ENCODE results near the gene ACTL6B. TPM values are rescaled to one million over a fixed set of nuclear protein-coding genes. Genes with fewer than 3 reads are reported as not detected.

ACTL6B gene
- total and polyA plus RNA-seq, 2 of the 13 experiments (the other 11 are each of a cell fraction or from before 2014, with no cell fraction given) = not detected

DNA sequence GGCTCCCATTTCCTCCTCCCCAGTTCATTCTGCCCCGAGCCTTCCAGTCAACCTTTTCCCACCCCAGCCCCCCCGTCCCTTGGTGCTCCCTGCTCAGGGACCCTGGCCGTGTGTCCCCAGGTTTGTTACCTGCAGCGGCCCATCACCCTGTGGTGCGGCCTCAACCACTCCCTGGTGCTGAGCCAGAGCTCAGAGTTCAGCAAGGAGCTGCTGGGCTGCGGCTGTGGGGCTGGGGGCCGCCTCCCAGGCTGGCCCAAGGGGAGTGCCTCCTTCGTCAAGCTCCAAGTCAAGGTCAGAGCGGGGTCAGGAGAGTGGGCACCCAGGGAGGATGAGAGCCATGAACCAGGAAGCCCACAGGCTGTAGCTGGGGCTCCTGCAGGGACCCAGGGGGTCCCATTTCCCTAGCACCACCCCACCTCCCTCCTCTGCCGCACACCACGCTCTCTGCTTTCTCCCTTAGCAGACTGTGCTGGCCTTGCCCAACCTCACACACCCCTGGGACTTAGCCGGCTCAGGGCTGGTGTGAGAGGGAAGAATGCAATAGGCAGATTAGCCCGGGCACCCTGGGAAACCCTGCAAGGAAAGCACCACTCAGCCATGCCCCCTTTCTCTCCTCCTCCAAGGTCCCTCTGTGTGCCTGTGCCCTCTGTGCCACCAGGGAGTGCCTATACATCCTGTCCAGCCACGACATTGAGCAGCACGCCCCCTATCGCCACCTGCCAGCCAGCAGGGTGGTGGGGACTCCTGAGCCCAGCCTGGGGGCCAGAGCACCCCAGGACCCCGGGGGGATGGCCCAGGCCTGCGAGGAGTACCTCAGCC lies 56.1 kb downstream of the ACTL6B start (continued):
- TF ChIP-seq, protein P1, sequence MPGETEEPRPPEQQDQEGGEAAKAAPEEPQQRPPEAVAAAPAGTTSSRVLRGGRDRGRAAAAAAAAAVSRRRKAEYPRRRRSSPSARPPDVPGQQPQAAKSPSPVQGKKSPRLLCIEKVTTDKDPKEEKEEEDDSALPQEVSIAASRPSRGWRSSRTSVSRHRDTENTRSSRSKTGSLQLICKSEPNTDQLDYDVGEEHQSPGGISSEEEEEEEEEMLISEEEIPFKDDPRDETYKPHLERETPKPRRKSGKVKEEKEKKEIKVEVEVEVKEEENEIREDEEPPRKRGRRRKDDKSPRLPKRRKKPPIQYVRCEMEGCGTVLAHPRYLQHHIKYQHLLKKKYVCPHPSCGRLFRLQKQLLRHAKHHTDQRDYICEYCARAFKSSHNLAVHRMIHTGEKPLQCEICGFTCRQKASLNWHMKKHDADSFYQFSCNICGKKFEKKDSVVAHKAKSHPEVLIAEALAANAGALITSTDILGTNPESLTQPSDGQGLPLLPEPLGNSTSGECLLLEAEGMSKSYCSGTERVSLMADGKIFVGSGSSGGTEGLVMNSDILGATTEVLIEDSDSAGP (CRISPR knock-in tag; IDR thresholded peaks at IDR 0.05; ENCODE audit: borderline replicate concordance) = peak; percentile 20; the same call in 1 of the 2 replicates
- TF ChIP-seq HNF4A (CRISPR knock-in tag; IDR thresholded peaks at IDR 0.05) (0 out of 2 replicates have a peak, but pooled peaks have one; percentile 21), CBX5 (CRISPR knock-in tag; IDR thresholded peaks at IDR 0.05; ENCODE audit: borderline replicate concordance) (no peak), HDAC1 (CRISPR knock-in tag; IDR thresholded peaks at IDR 0.05) (no peak), GATAD2A (CRISPR knock-in tag; IDR thresholded peaks at IDR 0.05) (no peak), KDM2A (CRISPR knock-in tag; IDR thresholded peaks at IDR 0.05; ENCODE audit: borderline replicate concordance, low read depth) (0 out of 2 replicates have a peak, but pooled peaks have one; percentile 25), GABPB1 (CRISPR knock-in tag; IDR thresholded peaks at IDR 0.05) (peak; percentile 32; the same call in 1 of the 2 replicates), SIN3A (IDR thresholded peaks at IDR 0.05; ENCODE audit: borderline replicate concordance, low read depth, low read length) (peak; percentile 18; the same call in 1 of the 2 replicates), STAG1 (CRISPR knock-in tag; IDR thresholded peaks at IDR 0.05) (peak; percentile 41)
- TF ChIP-seq, protein P2, sequence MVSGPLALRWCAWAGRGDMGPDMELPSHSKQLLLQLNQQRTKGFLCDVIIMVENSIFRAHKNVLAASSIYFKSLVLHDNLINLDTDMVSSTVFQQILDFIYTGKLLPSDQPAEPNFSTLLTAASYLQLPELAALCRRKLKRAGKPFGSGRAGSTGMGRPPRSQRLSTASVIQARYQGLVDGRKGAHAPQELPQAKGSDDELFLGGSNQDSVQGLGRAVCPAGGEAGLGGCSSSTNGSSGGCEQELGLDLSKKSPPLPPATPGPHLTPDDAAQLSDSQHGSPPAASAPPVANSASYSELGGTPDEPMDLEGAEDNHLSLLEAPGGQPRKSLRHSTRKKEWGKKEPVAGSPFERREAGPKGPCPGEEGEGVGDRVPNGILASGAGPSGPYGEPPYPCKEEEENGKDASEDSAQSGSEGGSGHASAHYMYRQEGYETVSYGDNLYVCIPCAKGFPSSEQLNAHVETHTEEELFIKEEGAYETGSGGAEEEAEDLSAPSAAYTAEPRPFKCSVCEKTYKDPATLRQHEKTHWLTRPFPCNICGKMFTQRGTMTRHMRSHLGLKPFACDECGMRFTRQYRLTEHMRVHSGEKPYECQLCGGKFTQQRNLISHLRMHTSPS (CRISPR knock-in tag; IDR thresholded peaks at IDR 0.05; ENCODE audit: low read depth) = peak; percentile 82
- TF ChIP-seq, protein P3, sequence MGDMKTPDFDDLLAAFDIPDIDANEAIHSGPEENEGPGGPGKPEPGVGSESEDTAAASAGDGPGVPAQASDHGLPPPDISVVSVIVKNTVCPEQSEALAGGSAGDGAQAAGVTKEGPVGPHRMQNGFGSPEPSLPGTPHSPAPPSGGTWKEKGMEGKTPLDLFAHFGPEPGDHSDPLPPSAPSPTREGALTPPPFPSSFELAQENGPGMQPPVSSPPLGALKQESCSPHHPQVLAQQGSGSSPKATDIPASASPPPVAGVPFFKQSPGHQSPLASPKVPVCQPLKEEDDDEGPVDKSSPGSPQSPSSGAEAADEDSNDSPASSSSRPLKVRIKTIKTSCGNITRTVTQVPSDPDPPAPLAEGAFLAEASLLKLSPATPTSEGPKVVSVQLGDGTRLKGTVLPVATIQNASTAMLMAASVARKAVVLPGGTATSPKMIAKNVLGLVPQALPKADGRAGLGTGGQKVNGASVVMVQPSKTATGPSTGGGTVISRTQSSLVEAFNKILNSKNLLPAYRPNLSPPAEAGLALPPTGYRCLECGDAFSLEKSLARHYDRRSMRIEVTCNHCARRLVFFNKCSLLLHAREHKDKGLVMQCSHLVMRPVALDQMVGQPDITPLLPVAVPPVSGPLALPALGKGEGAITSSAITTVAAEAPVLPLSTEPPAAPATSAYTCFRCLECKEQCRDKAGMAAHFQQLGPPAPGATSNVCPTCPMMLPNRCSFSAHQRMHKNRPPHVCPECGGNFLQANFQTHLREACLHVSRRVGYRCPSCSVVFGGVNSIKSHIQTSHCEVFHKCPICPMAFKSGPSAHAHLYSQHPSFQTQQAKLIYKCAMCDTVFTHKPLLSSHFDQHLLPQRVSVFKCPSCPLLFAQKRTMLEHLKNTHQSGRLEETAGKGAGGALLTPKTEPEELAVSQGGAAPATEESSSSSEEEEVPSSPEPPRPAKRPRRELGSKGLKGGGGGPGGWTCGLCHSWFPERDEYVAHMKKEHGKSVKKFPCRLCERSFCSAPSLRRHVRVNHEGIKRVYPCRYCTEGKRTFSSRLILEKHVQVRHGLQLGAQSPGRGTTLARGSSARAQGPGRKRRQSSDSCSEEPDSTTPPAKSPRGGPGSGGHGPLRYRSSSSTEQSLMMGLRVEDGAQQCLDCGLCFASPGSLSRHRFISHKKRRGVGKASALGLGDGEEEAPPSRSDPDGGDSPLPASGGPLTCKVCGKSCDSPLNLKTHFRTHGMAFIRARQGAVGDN (CRISPR knock-in tag; IDR thresholded peaks at IDR 0.05) = peak; percentile 29; the same call in 1 of the 2 replicates
- TF ChIP-seq, protein P4, sequence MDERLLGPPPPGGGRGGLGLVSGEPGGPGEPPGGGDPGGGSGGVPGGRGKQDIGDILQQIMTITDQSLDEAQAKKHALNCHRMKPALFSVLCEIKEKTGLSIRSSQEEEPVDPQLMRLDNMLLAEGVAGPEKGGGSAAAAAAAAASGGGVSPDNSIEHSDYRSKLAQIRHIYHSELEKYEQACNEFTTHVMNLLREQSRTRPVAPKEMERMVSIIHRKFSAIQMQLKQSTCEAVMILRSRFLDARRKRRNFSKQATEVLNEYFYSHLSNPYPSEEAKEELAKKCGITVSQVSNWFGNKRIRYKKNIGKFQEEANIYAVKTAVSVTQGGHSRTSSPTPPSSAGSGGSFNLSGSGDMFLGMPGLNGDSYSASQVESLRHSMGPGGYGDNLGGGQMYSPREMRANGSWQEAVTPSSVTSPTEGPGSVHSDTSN (CRISPR knock-in tag; IDR thresholded peaks at IDR 0.05) = no peak
- TF ChIP-seq, protein P5, sequence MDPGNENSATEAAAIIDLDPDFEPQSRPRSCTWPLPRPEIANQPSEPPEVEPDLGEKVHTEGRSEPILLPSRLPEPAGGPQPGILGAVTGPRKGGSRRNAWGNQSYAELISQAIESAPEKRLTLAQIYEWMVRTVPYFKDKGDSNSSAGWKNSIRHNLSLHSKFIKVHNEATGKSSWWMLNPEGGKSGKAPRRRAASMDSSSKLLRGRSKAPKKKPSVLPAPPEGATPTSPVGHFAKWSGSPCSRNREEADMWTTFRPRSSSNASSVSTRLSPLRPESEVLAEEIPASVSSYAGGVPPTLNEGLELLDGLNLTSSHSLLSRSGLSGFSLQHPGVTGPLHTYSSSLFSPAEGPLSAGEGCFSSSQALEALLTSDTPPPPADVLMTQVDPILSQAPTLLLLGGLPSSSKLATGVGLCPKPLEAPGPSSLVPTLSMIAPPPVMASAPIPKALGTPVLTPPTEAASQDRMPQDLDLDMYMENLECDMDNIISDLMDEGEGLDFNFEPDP (CRISPR knock-in tag; conservative IDR thresholded peaks at IDR 0.05) = 0 out of 2 replicates have a peak, but pooled peaks have one; percentile 53
- TF ChIP-seq, protein P6, sequence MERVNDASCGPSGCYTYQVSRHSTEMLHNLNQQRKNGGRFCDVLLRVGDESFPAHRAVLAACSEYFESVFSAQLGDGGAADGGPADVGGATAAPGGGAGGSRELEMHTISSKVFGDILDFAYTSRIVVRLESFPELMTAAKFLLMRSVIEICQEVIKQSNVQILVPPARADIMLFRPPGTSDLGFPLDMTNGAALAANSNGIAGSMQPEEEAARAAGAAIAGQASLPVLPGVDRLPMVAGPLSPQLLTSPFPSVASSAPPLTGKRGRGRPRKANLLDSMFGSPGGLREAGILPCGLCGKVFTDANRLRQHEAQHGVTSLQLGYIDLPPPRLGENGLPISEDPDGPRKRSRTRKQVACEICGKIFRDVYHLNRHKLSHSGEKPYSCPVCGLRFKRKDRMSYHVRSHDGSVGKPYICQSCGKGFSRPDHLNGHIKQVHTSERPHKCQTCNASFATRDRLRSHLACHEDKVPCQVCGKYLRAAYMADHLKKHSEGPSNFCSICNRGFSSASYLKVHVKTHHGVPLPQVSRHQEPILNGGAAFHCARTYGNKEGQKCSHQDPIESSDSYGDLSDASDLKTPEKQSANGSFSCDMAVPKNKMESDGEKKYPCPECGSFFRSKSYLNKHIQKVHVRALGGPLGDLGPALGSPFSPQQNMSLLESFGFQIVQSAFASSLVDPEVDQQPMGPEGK (CRISPR knock-in tag; IDR thresholded peaks at IDR 0.05) = peak; percentile 50
